Heart left ventricle (tissue), 13 donors: Measurements from ENCODE around the gene DOLPP1.

Experiments used
- CTCF ChIP-seq, 12 donors: fragments of 200-600 bp; sonication (generic) in 4 of 12; IDR thresholded peaks; one replicate each; pipeline versions ENCODE4 v1.5.0 to v1.8.0; 2018 to 2022; ENCODE audit warnings: antibody characterized with exemption in 12 of 12, mild to moderate bottlenecking in 5 of 12
- POLR2A ChIP-seq, 2 donors: fragments of 450-650 bp; IDR thresholded peaks; one replicate each; pipeline ENCODE4 v1.6.1; 2017; ENCODE audit warnings: antibody characterized with exemption in 2 of 2, mild to moderate bottlenecking in 2 of 2, moderate library complexity in 2 of 2
- donor health status: ischemic (EF 13 %, LVEDD 7.1; RV severe dilation, severe dysfunction).
- donor health status: DM: no; HTN: yes; CAD: no.
- donor health status: DM: no; HTN: no; CAD: no.
- donor health status: ischemic (EF 25% LVEDD 6.9; RV normal size, moderate dysfunction).
- donor health status: ischemic (EF 25% LVEDD 5.7; RV mildly dilated, moderate dysfunction).
- donor health status: ischemic (EF 35%, LVEDD 5.7; RV mildly dilated, moderate dysfunction).
- donor health status: nonischemic (EF 11% LVEDD 7.7; RV severe dilation, severe dysfunction).
- donor health status: DM: yes; HTN: yes; CAD: no.
- donor health status: PGD.
- donor health status: ischemic (EF 29% LVEDD 5.4; RV normal size, mild dysfunction).
- donor health status: nonischemic (EF 23%, LVEDD 6.1; RV moderate dilation, normal function).

DNA sequence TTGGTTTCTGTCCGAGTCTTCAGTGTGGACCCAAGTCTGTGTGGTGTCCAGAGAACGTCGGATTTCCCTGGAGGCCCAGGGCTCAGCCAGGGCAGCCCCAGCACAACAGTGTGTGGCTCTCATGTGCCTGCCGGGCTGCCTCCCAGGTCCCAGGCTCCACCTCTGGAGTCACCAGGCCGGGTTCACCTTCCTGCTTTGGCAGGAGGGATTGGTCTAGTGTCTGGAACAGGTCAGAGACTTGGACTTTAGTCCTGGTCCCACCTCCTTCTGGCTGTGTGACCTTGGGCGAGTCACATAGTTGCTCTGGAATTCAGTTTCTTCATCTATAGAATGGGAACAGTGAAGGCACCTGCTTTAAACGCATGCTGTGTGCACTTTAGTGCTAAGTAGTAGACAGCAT lies 3.2 kb downstream of the DOLPP1 start:
- TF ChIP-seq CTCF (IDR thresholded peaks at IDR 0.05) (no peak), POLR2A (IDR thresholded peaks at IDR 0.05) (no peak)
